NCI-H526 treated with DMSO at 0.1 percent for 48 hours (cell line): Measurements from ENCODE around the gene CDK8.
A peak's percentile ranks its signal among the peaks of the same experiment; 100 is the strongest.

ENCODE experiments used
- DNase-seq: peaks from one replicate; lab custom pipeline; 2025; lab: John Stamatoyannopoulos, UW

The CDK8 gene

DNA sequence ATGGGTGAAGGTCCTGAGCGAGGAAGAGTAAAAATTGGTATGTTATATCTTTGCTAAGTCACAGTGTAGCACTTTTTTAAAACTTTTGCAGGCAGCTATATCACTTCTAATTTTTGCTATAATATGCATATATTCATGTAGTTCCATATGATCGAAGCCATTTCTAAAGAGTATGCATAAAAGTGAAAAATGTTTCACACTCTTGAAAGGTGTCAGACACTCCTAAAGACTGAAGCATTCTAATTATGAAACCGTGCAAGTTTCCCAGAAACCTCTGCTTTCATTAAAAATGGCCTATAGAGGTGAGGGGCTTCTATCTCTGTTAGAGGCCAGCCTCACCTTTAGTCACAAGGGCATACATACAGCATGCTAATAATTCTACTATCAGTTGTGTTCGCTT, 128.9 kb downstream of the CDK8 start:
- DNase-seq, result no peak

DNA sequence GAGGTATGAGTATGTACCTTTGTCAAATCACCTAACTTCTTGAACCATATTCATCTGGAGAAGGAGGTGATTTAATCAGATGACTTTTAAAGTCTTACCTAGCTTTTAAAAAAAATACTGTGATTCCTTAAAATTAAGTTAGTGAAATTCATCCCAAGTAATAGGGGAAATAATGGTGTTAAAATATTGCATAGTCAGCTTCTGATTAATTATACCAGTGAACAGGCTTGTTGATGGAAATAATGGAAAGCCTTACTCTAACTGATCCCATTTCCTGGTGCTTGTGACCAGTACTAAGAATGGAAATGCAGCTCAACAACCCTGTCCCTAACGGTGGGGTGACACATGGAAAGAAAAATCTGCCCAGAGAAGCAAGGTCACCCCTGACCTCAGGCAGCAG, 130.7 kb downstream of the CDK8 start:
- no peak for DNase-seq

DNA sequence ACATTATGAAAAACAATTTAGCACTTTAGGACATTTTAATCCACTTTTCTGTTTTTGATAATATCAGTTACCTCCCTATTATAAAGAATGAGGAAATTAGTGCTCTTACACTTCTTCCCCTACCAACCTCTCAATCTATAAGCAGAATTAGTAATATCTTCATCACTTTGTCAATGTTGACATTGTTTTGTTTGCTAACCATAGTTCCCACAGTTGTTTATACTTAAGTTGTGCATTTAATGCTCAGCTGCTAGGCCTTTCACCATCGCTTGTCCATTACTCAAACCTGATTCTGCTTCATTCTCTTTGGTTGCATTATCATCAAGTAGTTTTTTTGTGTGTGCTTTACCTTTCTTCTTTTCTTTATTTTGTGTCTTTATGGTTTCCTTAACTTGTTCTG, 132.1 kb downstream of the CDK8 start:
- no peak for DNase-seq

DNA sequence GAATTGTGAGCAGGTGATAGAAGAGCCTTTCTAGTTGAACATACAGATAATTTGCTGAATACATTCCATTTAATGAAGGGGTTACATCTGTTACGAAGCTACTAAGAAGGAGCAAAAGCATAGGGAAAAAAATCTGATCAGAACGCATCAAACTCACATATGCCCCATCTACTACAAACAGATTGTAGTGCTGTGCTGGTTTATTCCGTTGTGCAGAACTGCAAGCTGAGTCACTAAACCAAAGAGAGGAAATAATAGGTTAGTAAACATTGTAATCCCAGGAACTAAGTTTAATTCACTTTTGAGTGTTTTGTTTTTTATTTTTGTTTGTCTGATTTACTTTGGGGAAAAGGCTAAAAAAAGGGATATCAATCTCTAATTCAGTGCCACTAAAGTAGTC, 136.3 kb downstream of the CDK8 start:
- no peak for DNase-seq

GRCh38 chr13:26400545-26400944, 146.6 kb downstream of the CDK8 start:
- no peak for DNase-seq

- no peak for DNase-seq
Measured at GRCh38 chr13:26401069-26401468, 147.1 kb downstream of the CDK8 start.

GRCh38 chr13:26401578-26402021, 147.7 kb downstream of the CDK8 start:
- DNase-seq, result no peak

DNA sequence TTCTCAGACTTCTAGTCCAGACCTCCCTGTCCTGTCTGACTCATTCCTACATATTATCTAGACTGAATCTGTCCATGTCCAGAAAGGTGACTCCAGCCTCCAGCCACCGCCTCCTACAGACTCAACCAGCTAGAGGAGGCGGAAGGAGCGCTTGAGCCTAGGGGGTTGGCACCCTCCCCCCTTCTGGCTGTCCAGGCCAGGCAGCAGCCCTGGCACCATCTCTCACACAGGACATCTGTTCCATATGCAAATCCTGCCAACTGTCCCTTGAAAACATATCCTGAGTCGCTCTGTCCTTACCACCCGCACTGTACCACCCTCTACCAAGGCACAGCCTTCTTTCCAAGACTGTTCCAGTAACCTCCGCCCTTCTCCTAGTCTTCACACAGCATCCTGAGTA, 152.9 kb downstream of the CDK8 start:
- DNase-seq, result peak; percentile 30

- DNase-seq, result no peak
Measured at GRCh38 chr13:26411206-26411605, 157.3 kb downstream of the CDK8 start.

GRCh38 chr13:26412263-26412662, 158.3 kb downstream of the CDK8 start:
- no peak for DNase-seq

- DNase-seq, result no peak
Measured at GRCh38 chr13:26412936-26413716, 159.2 kb downstream of the CDK8 start.

DNA sequence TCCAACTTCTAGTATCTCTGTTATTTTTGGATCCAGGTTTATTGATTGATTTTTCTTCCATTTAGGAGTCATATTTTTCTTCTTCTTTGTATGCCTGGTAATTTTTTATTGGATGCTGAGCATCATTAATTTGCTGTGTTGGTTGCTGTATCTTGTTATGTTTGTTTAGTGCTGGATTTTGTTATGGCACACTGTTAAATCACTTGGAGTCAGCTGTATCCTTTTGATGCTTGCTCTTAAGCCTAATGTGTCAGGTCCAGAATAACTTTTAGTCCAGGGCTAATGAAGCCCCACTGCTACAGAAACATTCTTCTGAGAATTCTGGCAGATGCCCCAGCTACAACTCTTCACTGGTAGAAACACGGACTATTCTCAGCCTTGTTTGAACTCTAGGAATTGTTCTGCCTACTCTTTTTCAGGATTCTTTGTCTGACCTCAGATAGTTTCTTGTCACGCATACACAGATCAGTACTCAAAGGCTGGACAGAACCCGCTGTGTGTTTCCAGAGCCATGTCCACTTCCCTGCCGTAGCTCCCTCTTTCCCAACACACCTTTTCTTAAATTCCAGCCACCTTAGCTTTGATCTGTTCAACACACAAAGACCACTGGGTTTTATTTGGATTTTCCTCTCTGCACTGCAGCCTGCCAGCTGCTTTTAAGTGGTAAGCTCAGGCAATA, 166.5 kb downstream of the CDK8 start:
- no peak for DNase-seq

DNA sequence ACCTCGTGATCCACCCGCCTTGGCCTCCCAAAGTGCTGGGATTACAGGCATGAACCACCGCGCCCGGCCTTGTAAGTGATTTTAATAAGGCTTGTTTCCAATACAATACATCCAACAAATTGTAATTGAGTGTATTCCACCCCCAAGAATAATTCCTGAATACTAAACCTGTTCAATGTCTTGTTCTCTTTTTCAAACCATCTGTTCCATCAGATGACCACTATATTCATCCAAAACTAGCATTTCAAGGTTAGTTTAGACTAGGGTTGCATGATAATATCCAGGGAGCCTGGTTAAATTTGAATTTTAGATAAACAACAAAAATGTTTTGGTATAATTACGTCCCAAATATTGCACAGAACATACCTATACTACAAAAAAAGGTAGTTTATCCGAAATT, 168.1 kb downstream of the CDK8 start:
- DNase-seq, result no peak

GRCh38 chr13:26423629-26424028, 169.7 kb downstream of the CDK8 start:
- no peak for DNase-seq

DNA sequence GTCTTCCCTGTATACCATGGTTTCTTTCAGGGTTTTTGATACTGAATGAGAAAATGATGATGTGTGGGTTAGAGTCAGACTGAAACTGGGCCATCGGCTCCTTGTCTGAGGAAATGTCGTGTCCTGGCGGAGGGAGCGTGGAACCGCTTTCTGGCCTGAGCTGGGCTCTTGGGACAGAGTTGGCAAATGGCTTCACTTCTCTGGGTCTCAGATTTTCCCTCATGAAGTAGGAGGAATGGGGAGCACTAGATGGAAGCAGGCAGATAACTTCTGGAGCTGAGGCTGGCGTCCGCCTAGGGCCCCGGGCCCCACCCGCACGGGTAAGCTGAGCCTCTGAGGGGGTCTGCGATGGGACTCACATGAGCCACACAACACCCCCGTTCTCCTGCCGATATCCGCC, 170.3 kb downstream of the CDK8 start:
- no peak for DNase-seq

GRCh38 chr13:26425443-26426358, 171.8 kb downstream of the CDK8 start:
- no peak for DNase-seq

- no peak for DNase-seq
Measured at GRCh38 chr13:26433776-26434175, 179.8 kb downstream of the CDK8 start.

DNA sequence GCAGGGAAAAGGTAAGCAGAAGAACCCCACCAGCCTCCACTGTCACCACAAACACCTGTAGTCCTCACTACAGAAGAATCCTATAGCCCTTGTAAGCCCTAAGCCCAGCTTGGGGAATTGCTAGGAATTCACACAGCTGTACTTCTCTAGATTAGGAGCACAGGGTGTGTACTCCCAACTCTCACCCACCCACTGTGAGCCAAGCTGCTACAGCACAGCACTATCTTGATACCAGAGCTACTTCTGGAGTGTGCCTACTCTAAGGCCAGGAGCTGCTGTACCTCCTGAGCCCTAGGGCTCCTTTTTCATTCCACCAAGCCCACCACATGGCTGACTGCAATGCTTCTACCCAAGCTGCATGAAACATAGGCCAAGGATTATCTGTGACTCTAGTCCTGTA, 181.2 kb downstream of the CDK8 start:
- DNase-seq, result no peak

DNA sequence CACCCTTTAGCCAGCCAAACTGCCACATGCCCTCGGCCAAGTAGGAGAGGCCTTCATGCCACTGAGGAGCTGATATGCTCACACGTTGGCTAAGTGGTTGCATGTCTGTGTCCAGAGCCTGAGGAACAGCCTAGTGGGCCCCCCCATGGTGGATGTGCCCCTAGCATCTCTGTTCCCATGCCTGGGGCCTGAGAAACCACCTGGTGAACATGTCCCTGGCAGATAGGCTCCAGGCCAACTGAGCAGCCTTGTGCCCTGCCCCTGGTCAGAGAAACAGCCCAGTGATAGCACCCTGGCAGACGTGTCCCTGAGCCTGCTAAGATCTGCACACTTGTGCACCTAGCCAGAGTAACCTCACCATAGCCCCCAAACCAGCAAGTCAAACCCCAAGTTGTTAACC, 181.7 kb downstream of the CDK8 start:
- DNase-seq, result no peak

DNA sequence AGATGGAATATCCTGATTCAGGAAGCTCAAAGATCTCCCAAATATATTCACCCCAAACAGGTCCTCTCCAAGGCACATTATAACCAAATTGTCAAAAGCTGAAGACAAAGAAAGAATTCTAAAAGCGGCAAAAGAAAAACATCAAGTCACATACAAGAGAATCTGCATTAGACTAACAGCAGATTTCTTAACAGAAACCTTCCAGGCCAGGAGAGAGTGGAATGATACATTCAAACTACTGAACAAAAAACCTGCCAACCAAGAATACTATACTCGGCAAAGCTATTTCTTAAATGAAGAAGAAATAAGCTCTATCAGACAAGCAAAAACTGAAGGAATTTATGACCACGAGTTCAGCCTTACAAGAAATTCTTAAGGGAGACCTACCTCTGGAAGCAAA, 183.0 kb downstream of the CDK8 start:
- DNase-seq, result no peak

DNA sequence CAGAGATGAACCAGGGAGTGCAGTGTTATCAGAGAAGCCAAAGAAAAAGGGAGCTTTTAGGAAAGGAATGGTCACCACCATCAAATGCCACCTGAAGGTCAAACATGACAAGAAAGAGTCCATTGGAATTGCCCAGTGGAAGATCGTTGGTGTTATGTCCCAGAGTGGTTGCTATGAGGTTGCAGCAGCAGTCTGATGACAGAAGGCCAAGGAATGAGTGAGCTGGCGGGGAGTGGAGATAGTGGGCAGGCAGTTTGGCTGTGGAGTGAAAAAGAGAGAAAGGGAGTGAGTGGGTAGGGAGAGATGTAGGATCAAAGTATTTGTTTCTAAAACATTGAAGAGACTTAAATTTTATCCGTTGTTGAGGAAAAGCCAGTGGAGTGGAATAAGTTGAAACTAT, 186.2 kb downstream of the CDK8 start:
- no peak for DNase-seq

DNA sequence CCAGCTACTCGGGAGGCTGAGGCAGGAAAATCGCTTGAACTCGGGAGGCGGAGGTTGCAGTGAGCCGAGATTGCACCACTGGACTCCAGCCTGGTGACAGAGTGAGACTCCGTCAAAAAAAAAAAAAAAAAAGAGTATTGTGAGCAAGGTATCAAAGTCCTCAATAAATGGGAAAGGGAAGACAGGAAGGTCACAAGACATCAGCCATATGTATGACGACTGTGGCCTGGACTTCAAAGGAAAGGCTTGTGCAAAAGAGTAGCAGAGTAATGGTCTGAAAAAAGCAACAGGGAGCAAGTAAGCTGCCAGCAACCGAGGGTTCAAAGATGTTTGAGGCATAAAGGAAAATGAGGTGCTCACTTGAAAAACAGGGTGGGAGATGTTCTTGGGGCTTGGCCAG, 187.5 kb downstream of the CDK8 start:
- DNase-seq, result no peak

GRCh38 chr13:26442541-26442940, 188.6 kb downstream of the CDK8 start:
- no peak for DNase-seq
